Measurements from ENCODE around the gene TCL1B. TPM values are rescaled to one million over a fixed set of nuclear protein-coding genes. Genes with fewer than 3 reads are reported as not detected.

The TCL1B gene
- total and polyA plus RNA-seq, 2 of the 13 experiments (the other 11 are each of a cell fraction or from before 2014, with no cell fraction given): not detected

DNA sequence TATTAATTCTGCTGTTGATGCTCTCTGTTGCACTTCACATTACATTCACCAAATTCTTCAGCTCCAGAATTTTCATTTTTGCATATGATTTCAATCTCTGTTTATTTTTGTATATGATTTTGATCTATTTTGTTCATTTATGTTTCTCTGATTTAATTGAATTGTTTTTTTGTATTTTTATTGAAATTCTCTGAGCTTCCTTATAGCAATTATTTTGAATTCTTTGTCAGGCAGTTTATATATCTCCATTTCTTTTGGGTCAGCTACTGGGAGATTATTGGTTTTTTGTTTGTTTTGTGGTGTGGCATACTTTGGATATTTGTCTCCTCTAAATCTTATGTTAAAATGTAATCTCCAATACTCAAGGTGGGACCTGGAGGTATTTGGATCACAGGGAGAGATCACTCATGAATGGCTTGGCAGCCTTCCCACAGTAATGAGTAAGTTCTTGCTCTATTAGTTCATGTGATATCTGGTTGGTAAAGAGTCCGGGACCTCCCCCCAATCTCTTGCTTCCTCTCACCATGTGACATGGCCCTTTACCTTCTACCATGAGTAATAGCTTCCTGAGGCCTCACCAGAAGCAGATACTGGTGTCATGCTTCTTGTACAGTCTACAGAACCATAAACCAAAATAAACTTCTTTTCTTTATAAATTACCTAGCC is 36.4 kb downstream of the TCL1B start (continued):
- TF ChIP-seq, protein P1, sequence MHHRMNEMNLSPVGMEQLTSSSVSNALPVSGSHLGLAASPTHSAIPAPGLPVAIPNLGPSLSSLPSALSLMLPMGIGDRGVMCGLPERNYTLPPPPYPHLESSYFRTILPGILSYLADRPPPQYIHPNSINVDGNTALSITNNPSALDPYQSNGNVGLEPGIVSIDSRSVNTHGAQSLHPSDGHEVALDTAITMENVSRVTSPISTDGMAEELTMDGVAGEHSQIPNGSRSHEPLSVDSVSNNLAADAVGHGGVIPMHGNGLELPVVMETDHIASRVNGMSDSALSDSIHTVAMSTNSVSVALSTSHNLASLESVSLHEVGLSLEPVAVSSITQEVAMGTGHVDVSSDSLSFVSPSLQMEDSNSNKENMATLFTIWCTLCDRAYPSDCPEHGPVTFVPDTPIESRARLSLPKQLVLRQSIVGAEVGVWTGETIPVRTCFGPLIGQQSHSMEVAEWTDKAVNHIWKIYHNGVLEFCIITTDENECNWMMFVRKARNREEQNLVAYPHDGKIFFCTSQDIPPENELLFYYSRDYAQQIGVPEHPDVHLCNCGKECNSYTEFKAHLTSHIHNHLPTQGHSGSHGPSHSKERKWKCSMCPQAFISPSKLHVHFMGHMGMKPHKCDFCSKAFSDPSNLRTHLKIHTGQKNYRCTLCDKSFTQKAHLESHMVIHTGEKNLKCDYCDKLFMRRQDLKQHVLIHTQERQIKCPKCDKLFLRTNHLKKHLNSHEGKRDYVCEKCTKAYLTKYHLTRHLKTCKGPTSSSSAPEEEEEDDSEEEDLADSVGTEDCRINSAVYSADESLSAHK (CRISPR knock-in tag; IDR thresholded peaks at IDR 0.05; ENCODE audit: borderline replicate concordance): no peak
- TF ChIP-seq, protein P2, sequence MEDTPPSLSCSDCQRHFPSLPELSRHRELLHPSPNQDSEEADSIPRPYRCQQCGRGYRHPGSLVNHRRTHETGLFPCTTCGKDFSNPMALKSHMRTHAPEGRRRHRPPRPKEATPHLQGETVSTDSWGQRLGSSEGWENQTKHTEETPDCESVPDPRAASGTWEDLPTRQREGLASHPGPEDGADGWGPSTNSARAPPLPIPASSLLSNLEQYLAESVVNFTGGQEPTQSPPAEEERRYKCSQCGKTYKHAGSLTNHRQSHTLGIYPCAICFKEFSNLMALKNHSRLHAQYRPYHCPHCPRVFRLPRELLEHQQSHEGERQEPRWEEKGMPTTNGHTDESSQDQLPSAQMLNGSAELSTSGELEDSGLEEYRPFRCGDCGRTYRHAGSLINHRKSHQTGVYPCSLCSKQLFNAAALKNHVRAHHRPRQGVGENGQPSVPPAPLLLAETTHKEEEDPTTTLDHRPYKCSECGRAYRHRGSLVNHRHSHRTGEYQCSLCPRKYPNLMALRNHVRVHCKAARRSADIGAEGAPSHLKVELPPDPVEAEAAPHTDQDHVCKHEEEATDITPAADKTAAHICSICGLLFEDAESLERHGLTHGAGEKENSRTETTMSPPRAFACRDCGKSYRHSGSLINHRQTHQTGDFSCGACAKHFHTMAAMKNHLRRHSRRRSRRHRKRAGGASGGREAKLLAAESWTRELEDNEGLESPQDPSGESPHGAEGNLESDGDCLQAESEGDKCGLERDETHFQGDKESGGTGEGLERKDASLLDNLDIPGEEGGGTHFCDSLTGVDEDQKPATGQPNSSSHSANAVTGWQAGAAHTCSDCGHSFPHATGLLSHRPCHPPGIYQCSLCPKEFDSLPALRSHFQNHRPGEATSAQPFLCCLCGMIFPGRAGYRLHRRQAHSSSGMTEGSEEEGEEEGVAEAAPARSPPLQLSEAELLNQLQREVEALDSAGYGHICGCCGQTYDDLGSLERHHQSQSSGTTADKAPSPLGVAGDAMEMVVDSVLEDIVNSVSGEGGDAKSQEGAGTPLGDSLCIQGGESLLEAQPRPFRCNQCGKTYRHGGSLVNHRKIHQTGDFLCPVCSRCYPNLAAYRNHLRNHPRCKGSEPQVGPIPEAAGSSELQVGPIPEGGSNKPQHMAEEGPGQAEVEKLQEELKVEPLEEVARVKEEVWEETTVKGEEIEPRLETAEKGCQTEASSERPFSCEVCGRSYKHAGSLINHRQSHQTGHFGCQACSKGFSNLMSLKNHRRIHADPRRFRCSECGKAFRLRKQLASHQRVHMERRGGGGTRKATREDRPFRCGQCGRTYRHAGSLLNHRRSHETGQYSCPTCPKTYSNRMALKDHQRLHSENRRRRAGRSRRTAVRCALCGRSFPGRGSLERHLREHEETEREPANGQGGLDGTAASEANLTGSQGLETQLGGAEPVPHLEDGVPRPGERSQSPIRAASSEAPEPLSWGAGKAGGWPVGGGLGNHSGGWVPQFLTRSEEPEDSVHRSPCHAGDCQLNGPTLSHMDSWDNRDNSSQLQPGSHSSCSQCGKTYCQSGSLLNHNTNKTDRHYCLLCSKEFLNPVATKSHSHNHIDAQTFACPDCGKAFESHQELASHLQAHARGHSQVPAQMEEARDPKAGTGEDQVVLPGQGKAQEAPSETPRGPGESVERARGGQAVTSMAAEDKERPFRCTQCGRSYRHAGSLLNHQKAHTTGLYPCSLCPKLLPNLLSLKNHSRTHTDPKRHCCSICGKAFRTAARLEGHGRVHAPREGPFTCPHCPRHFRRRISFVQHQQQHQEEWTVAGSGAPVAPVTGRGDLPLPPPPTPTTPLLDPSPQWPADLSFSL (CRISPR knock-in tag; IDR thresholded peaks at IDR 0.05): no peak
- no peak for TF ChIP-seq DNMT1 (CRISPR knock-in tag; IDR thresholded peaks at IDR 0.05)
- no peak for TF ChIP-seq KLF11 (CRISPR knock-in tag; IDR thresholded peaks at IDR 0.05)
- TF ChIP-seq, protein P3, sequence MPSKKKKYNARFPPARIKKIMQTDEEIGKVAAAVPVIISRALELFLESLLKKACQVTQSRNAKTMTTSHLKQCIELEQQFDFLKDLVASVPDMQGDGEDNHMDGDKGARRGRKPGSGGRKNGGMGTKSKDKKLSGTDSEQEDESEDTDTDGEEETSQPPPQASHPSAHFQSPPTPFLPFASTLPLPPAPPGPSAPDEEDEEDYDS (CRISPR knock-in tag; IDR thresholded peaks at IDR 0.05): no peak
- TF ChIP-seq, protein P4, sequence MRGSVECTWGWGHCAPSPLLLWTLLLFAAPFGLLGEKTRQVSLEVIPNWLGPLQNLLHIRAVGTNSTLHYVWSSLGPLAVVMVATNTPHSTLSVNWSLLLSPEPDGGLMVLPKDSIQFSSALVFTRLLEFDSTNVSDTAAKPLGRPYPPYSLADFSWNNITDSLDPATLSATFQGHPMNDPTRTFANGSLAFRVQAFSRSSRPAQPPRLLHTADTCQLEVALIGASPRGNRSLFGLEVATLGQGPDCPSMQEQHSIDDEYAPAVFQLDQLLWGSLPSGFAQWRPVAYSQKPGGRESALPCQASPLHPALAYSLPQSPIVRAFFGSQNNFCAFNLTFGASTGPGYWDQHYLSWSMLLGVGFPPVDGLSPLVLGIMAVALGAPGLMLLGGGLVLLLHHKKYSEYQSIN (CRISPR knock-in tag; IDR thresholded peaks at IDR 0.05; ENCODE audit: borderline replicate concordance): no peak
- no peak for TF ChIP-seq ZFP82 (CRISPR knock-in tag; IDR thresholded peaks at IDR 0.05; ENCODE audit: borderline replicate concordance)
